NOMO-1 treated with DMSO at 0.1 percent for 48 hours (cell line): ENCODE results near the gene SLC2A9.
A peak's percentile ranks its signal among the peaks of the same experiment; 100 is the strongest.

Experiments
- DNase-seq: peaks from one replicate; lab custom pipeline; 2025; ENCODE audit not compliant: unreplicated experiment; lab: John Stamatoyannopoulos, UW

Gene SLC2A9

DNA sequence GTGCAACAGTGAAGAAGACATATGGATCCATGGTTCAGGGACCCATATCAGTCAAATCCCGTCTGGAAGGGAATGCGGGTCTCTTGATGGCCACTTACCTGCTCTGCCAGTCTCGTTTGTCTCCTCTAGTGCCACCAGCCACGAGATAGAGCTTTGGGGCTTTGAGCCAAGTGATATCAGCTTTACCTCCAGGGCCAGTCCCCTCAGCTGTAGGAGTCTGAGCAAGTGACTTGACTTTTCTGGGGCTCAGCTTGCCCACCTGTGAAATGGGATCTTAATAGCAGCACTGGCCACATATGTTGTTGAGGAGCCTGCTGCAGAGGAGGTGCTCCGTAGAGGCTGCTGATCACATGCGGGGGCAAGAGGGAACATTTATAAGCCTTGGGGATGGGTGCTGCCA is 1.2 kb downstream of the SLC2A9 start:
- DNase-seq: no peak

DNA sequence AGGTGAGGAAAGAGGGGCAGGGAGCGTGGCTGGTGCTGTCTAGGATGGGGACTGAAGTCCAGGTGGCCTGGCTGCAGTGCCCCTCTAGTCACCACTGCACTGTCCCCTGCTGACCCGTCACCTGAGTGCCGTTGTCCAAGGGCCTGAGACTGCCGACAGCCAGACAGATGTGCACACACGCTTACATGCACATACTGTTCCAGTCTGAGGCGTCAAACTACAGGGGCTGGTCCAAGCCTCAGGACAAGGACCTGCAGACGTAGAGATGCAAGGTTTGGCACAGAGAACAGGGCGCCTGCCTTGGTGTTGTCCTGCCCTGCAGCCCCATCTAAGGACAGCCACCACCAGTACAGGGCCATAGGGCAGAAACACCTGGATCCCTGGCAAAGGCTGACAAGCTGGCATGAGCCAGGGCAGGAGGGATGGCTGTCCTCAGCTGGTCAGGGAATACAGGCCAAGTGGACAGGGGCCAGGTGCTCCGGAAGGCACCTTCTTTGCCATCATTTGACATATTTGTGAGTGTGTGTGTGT is 1.7 kb downstream of the SLC2A9 start:
- no peak for DNase-seq

- peak; percentile 97 for DNase-seq
Measured at GRCh38 chr4:10018818-10019461, 2.4 kb downstream of the SLC2A9 start.

- DNase-seq: no peak
Measured at GRCh38 chr4:10017037-10017893, 4.0 kb downstream of the SLC2A9 start.

- DNase-seq: no peak
Measured at GRCh38 chr4:10016169-10016568, 5.1 kb downstream of the SLC2A9 start.

DNA sequence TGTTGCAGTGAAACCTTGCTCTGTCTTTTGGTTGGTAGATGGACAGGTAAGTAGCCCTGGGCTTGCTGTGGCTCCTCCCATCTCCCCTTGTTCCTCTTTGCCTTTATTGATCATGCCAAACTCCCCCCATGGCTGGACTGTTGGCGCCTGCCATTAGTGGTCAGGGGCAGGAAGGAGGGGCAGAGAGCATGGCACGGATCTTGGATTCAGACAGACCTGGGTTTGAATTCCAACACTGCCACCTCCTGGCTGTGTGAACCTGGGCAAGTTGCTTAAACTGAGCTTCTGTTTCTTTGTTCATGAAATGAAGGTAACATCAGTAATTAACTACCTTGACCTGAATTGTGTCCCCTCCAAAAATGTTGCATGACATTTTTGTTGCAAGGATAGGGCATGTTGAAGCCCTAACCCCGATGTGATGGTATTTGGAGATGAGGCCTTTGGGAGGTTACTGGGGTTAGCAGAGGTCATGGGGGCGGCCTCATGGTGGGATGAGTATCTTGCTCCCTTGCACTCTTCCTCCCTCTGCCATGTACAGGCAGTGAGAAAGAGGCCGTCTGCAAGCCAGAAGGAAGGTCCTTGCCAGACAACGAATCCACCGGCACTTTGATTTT is 6.0 kb downstream of the SLC2A9 start:
- peak; percentile 18 for DNase-seq

DNA sequence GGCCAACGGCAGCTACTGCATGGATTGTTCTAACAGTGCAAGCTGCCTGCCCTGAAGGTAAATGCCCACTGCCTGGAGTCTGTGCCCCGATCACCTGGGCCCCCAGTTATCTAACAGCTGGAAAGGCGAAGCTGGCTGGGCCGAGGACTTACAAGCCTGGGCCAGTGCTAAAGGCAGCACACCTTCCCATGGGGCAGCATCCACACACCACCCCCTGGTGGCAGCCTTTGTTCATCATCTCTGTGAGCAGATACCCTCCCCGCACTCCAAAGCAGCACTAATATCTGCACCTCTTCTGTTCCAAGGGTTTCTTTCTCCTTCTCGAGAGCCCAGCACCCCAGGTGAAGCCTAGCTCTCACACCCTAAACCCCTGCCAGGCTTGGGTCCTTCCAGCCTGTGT is 7.6 kb downstream of the SLC2A9 start:
- peak; percentile 32 for DNase-seq

DNA sequence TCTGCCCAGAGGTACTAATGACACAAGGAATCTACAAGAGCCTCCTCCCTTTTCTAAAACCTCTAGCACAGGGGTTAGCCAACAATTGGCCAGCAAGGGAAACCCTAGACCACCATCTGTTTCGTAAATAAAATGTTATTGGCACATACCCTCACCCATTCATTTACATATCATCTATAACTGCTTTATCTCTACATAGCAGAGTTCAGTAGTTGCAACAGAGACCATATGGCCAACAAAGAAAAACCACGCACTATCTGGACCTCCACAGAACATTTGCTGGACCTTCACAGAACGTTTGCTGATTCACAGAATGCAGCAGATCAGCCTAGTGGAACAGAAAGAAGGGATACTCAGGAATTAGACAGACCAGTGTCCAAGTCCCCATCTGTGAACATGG is 9.4 kb downstream of the SLC2A9 start:
- DNase-seq: no peak

DNA sequence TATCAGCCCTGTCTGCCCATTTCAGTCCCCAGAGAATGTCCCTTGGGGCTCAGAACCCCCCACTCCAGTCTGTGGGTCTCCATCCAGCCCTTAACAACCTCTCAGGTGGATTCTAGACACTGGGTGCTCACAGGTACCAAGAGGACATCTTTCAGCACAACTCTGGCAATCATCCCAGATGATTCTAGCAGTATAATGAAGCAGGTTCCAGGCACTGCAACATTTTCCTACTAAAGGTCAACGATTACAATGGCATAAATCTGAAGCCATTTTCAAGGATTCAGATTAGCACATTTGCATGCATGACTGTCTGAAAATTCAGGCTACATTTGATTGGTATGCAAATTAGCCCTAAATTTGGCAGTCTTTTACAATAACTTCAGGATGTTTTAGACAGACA is 10.0 kb downstream of the SLC2A9 start:
- DNase-seq: no peak

GRCh38 chr4:10009861-10010500 is 11.3 kb downstream of the SLC2A9 start:
- DNase-seq: no peak

GRCh38 chr4:10008609-10009005 is 12.7 kb downstream of the SLC2A9 start:
- no peak for DNase-seq

DNA sequence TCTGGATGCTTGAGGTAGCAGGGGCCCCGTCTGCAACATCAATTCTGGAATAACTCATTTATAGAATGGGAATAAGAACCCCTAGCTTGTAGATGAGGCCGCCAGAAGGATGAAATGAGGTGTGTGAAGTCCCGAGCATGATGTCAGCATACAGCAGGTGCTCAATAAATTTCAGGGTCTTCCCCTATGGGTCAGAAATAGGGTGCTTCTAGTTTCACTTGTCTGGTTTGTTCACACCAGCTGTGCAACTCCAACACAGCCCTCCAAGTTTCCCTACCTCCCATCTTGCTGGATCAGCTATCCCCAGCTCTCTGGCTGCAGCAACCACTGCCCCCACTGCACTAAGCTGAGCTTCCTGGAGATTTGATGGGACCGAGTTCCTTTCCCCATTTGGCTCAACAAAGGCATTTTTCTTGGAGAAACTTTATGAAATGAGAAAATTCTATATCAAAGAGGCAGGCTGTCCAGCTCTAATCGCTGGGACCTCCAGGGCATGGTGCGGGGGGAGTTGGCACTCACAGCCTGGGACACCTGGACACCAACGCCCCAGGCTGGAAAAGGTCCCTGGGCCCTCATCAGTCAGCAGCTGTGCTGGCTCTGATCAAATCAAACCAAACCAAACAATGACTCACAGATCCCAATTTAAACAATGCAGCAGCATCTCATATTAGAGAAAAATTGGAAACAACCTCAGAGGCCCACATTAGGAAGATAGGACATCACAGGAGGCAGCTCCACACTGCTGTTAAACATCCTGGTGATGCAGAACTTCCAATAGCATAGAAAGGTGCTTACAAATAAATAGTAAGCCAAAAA is 13.3 kb downstream of the SLC2A9 start:
- no peak for DNase-seq

GRCh38 chr4:10007436-10007740 is 13.9 kb downstream of the SLC2A9 start:
- no peak for DNase-seq

GRCh38 chr4:10006601-10007435 is 14.5 kb downstream of the SLC2A9 start:
- peak; percentile 47 for DNase-seq

GRCh38 chr4:10006231-10006600 is 15.1 kb downstream of the SLC2A9 start:
- peak; percentile 88 for DNase-seq

DNA sequence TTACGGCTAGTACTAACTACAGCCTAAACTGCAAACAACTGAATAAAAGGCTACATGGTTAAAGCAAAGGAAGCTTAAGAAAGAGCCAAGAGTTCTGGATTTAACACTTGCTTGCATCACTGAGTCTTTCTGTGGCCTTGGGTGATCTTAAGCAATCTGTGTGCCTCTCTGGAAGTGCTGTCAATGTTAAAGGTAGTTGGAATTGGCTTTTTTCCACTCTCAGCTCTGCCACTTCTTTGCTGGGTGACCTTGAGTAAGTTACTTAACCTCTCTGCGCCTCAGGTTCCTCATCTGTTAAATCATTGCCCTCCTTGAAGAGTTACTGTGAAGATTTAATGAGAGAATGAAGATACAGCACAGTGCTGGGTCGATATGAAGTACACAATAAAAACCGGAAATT is 15.7 kb downstream of the SLC2A9 start:
- DNase-seq: peak; percentile 20

- DNase-seq: no peak
Measured at GRCh38 chr4:10003666-10004065, 17.6 kb downstream of the SLC2A9 start.

DNA sequence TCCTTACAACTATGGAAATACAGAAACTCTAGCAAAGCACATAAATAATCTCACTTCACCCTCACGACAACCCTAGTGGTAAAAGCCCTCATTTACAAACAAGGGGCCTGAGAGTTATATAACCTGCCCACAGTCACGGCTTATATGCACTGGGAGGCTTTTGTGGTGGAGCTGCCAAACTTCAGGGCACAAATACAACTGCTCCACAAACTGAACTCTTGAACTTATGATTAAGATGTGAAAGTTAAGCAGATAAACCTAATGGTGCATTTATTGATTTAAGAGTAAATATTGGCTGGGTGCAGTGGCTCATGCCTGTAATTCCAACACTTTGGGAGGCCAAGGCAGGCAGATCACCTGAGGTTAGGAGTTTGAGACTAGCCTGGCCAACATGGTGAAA is 19.0 kb downstream of the SLC2A9 start:
- DNase-seq: no peak

- no peak for DNase-seq
Measured at GRCh38 chr4:10001757-10002156, 19.5 kb downstream of the SLC2A9 start.
